ENCODE results near the gene CDKN1C. TPM values are rescaled to one million over a fixed set of nuclear protein-coding genes. Genes with fewer than 3 reads are reported as not detected.

CDKN1C gene
- total RNA-seq, 2 donors from 2014 or later: 17.1 to 25.0 TPM

- no peaks in the 10 kb centered on the region for H3K36me3 ChIP-seq
- no peak for TF ChIP-seq CTCF (IDR thresholded peaks at IDR 0.05)
- peaks cover 3 to 40% of the 10 kb centered on the region in 2 donors for H3K4me1 ChIP-seq (ENCODE audit: control insufficient read depth in 1 of 2, low read depth in 2 of 2)
- H3K4me3 ChIP-seq: no peak overlapping the region
- DNase-seq (ENCODE audit: low spot score) (no peak), ATAC-seq (ENCODE audit: insufficient number of reproducible peaks, low FRiP score, low read depth) (no peak)
- no peaks in the 10 kb centered on the region for H3K27me3 ChIP-seq (replicated peaks; ENCODE audit: insufficient read depth)
- no peaks in the 10 kb centered on the region for H3K9me3 ChIP-seq
- H3K27ac ChIP-seq: peak overlapping the region; percentile 66 to 79
Observed at GRCh38 chr11:2931771-2932738, 46.5 kb upstream of the CDKN1C start.

- Histone ChIP-seq H3K27ac (no peak overlapping the region), H3K27me3 (replicated peaks; ENCODE audit: insufficient read depth) (no peaks in the 10 kb centered on the region)
Observed at GRCh38 chr11:2931420-2931746, 45.8 kb upstream of the CDKN1C start.

GRCh38 chr11:2930704-2931419 is 45.3 kb upstream of the CDKN1C start:
- TF ChIP-seq CTCF (IDR thresholded peaks at IDR 0.05): peak; percentile 27
- Histone ChIP-seq H3K27me3 (replicated peaks; ENCODE audit: insufficient read depth) (no peaks in the 10 kb centered on the region), H3K27ac (peak overlapping the region; percentile 67 to 79)

More at GRCh38 chr11:2931420-2931746, 45.8 kb upstream of the CDKN1C start:
- Histone ChIP-seq H3K4me3 (no peak overlapping the region), H3K9me3 (no peaks in the 10 kb centered on the region), H3K36me3 (no peaks in the 10 kb centered on the region), H3K4me1 (ENCODE audit: control insufficient read depth in 1 of 2, low read depth in 2 of 2) (peaks cover 3 to 40% of the 10 kb centered on the region in 2 donors)
- DNase-seq (ENCODE audit: low spot score) (no peak), ATAC-seq (ENCODE audit: insufficient number of reproducible peaks, low FRiP score, low read depth) (no peak)
- no peak for TF ChIP-seq CTCF (IDR thresholded peaks at IDR 0.05)

GRCh38 chr11:2929950-2930703 is 44.6 kb upstream of the CDKN1C start:
- no peak for ATAC-seq (ENCODE audit: insufficient number of reproducible peaks, low FRiP score, low read depth)
- H3K27me3 ChIP-seq (replicated peaks; ENCODE audit: insufficient read depth): no peaks in the 10 kb centered on the region
- no peaks in the 10 kb centered on the region for H3K36me3 ChIP-seq
- H3K27ac ChIP-seq: peak overlapping the region; percentile 67 to 79
- H3K9me3 ChIP-seq: no peaks in the 10 kb centered on the region
- TF ChIP-seq CTCF (IDR thresholded peaks at IDR 0.05): no peak
- H3K4me3 ChIP-seq: peak overlapping the region; percentile 85
- no peak for DNase-seq (ENCODE audit: low spot score)
- H3K4me1 ChIP-seq (ENCODE audit: control insufficient read depth in 1 of 2, low read depth in 2 of 2): peaks cover 3 to 40% of the 10 kb centered on the region in 2 donors

More at GRCh38 chr11:2930704-2931419, 45.3 kb upstream of the CDKN1C start:
- Histone ChIP-seq H3K4me1 (ENCODE audit: control insufficient read depth in 1 of 2, low read depth in 2 of 2) (peaks cover 3 to 40% of the 10 kb centered on the region in 2 donors), H3K36me3 (no peaks in the 10 kb centered on the region), H3K9me3 (no peaks in the 10 kb centered on the region), H3K4me3 (peak overlapping the region; percentile 85)
- ATAC-seq (ENCODE audit: insufficient number of reproducible peaks, low FRiP score, low read depth) (no peak), DNase-seq (ENCODE audit: low spot score) (no peak)
